Fibroblast of the aortic adventitia (primary cell): ENCODE data around the gene NHERF2. TPM values are rescaled to one million over a fixed set of nuclear protein-coding genes. Genes with fewer than 3 reads are reported as not detected.

ENCODE experiments used
- DNase-seq: peaks from one replicate; pipeline ENCODE4 v3.0.0-alpha.2; 2010; ENCODE audit warnings: low read depth
- H3K4me3 ChIP-seq: 2 replicates; pipeline ENCODE4 v1.5.1; 2011; ENCODE audit warnings: low read depth, mild to moderate bottlenecking, control low read depth, low read length, moderate library complexity
- total RNA-seq: library from RNA; depleted of rRNA; stranded (reverse); fragments of >200 nt; gene quantifications from 2 replicates; pipeline ENCODE4 v1.2.3, GENCODE V29; 2012; ENCODE audit warnings: low replicate concordance
- TF ChIP-seq, protein P1 (sequence below): IDR thresholded peaks from 2 replicates; pipeline ENCODE4 v1.5.1; 2011; ENCODE audit warnings: mild to moderate bottlenecking, low read length, control low read depth, inconsistent platforms; ENCODE audit not compliant: insufficient read depth

Gene NHERF2
- total RNA-seq, 1 donor: 26.3 TPM

DNA sequence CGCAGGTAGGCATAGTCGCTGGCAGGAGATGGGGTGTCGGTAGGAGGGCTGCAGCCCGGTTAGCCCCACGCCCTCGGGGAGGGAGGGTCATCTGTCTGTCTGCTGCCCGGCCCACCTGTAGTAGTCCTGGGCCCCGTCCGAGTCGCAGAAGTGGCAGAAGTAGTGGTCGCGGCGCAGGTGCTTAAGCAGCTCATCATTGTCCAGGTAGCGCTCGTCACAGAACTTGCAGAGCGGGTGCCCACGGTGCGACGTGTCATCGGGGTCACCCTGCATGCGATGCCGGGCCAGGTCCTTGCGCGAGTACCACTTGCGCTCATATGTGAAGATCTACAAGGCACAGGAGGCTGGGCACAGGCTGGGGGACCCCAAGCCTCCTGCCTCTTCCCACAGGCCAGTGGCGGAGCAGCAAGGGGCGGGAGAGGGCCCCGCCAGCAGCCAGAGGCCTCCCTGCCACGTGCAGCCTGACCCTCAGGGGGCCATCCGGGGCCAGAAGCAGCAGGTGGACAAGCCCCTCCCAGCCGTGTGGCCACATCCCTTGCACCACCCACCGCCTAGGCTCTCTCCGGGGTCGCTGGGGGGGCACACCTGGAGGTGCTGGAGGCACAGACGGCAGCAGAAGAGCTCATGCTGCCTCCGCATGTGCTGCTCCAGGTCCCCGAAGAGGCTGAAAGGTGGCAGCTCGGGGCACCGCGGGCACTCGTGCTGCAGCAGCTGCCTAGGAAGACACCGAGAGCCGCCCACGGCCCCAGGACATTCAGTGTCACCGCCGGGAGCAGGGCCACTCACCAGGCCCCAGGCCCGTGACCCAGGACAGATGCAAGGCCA, 24.1 kb upstream of the NHERF2 start:
- H3K4me3 ChIP-seq: no peak overlapping the region
- TF ChIP-seq, protein P1, sequence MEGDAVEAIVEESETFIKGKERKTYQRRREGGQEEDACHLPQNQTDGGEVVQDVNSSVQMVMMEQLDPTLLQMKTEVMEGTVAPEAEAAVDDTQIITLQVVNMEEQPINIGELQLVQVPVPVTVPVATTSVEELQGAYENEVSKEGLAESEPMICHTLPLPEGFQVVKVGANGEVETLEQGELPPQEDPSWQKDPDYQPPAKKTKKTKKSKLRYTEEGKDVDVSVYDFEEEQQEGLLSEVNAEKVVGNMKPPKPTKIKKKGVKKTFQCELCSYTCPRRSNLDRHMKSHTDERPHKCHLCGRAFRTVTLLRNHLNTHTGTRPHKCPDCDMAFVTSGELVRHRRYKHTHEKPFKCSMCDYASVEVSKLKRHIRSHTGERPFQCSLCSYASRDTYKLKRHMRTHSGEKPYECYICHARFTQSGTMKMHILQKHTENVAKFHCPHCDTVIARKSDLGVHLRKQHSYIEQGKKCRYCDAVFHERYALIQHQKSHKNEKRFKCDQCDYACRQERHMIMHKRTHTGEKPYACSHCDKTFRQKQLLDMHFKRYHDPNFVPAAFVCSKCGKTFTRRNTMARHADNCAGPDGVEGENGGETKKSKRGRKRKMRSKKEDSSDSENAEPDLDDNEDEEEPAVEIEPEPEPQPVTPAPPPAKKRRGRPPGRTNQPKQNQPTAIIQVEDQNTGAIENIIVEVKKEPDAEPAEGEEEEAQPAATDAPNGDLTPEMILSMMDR: no peak
- DNase-seq: no peak

DNA sequence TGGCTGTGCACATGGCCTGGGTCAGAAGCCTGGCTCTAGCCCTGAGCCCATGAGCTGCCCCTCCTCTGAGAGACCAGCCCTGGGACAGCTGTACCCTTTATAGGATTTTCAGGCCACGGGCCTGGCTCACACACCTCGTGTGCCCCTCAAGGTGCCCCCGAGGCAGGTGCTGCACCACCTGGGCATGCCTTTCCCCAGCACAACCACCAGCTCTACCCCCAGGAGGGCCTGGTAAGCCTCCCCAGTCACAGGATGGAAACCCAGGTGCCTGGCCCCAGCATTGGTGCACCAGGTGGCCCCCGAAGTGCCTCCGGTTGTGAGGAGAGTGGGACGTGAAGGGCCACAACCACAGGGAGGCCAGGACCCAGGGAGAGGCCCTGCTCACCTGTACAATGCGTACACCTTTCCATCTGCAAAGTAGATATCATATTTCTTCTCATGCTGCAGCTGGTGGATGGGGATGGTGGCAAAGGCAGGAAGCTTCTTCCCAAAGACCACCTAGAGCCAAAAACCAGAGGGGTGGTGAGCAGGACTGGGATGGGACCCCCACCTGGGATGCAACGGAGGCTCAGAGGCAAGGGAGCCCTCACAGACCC, 23.4 kb upstream of the NHERF2 start:
- no peak for DNase-seq
- no peak overlapping the region for H3K4me3 ChIP-seq
- TF ChIP-seq, protein P1: no peak

DNA sequence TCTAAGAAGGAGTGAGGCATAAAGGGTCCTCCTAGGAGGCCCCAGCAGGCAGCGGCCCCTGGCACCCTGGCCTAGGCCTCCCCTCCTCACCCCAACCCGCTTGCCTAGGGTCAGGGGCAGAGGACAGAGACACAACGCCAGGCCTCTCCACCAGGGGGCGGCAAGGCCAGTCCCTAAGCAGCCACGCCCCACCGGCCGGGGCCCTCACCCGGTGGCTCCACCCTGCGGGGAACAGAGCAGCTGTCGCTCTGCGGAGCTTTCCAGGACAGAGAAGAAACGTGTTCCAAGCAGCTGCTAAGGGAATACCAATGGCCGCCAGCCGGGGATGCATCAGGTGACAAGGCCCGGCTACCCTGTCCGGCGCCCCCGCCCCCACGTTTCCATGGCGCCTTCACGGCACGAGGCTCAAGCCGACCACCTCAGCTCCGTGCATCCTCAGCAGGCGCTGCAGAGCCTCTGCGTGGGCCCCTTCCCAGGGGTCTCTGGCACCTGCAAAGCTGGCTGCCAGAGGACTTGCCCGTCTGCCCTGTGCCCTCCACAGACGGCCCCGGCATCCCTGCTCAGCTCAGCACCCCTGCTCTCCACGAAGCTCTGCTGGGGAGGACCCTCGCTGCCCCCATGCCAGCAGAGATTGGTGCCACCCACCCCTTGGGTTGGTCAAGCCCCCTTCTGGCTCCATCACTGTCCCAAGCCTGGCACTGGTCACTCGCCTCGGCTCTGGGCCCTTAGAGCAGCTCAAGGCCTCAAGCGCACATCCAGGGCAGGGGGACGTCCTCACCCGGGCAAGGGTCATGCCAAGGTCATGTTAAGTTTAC, 22.7 kb upstream of the NHERF2 start:
- peak overlapping the region; percentile 13 for H3K4me3 ChIP-seq
- TF ChIP-seq, protein P1: peak; percentile 94
- peak; percentile 71 for DNase-seq

DNA sequence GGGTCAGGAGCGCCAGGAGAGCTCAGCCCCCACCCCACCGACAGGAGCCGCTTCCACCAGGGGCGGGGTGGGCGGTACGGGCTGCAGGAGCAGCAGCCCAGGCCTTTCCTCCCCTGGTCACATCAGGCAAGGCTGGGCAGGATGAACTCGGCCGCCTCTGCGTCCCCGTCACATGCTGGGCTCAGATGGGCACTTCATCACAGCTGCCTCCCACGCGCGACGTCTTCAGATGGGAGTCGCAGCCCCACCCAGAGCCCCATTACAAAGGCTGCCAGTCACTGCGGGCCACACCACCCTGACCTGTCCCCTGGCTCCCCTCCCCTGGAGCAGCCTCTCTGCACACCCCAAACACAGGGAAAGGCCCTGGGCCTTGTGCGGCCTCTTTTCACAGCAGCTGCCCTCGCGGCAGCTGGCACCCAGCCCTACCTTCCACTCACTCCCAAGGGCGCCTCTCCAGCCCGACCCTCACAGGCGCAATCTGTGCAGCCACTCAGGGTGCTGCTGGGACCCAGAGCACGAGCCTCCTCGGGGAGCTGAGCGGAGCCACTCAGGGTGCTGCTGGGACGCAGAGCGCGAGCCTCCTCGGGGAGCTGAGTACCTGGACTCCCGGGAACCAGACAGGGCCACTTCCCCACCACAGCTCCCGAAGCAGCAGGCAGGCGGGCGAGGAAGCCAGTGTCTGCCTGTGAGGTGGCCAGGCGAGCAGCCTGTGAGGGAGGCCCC, 21.7 kb upstream of the NHERF2 start:
- no peak for DNase-seq
- H3K4me3 ChIP-seq: no peak overlapping the region
- TF ChIP-seq, protein P1: no peak

DNA sequence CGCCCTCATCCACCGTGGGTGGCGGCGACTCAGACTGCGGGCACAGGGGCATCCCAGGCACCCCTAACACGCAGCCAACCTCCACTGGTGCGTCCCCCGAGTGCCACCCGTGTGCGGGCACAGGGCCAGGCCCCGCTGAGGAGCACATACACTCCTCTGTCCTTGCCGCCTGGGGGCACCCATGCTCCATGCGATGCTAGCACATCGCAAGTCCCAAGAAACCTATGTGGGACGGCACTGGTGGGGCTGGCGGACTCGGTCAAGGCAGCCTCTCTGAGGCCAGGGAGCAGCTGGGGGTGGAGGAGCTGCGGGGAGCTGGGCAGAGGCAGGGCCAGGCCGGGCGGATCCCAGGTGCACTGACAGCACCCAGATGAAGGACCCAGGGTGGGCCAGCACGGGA, 21.1 kb upstream of the NHERF2 start:
- no peak overlapping the region for H3K4me3 ChIP-seq
- no peak for DNase-seq
- TF ChIP-seq, protein P1: no peak

DNA sequence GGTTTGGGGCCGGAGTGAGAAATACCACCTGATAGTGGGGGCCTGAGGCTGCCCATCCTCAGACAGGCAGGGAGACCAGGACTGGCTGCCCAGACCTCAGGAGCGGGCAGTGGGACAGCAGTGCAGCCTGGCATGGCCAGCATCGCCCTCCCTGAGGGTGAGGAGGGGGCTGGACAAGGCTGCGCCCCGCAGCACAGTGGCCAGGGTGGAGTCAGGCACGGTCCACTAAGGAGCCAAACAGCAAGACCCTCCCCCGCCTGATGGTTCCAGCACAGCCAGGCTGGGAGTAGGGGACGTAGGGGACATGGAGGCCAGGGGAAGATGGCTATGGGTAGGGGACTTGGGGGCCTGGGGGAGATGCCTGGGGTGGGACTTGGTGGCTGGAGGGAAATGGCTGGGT, 20.4 kb upstream of the NHERF2 start:
- TF ChIP-seq, protein P1: no peak
- DNase-seq: no peak
- no peak overlapping the region for H3K4me3 ChIP-seq
